ENCODE results near the gene WDR82.

The WDR82 gene

DNA sequence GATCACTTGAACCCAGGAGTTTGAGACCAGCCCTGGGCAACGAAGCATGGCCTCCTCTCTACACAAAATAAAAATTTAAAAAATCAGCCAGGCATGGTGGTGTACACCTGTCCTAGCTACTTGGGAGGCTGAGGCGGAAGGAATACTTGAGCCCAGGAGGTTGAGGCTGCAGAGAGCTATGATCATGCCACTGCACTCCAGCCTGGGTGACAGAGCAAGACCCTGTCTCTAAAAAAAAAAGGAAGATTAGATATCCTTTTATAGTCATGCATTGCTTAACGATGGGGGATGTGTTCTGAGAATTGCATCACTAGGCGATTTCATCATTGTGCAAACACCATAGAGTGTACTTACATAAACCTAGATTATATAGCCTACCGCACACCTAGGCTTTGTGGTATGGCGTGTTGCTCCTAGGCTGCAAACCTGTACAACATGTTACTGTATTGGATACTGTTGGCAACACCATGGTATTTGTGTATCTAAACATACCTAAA, 67.9 kb downstream of the WDR82 start:
- Mint-ChIP-seq H3K4me3 (no peak overlapping the region), H3K27ac (peak overlapping the region; percentile 9), H3K36me3 (peaks cover 100% of the 10 kb centered on the region), H3K4me1 (peaks cover 12% of the 10 kb centered on the region), H3K9me3 (no peaks in the 10 kb centered on the region)
- no peak for ATAC-seq
- DNase-seq (ENCODE audit: low spot score in 2 of 2) = no peak

DNA sequence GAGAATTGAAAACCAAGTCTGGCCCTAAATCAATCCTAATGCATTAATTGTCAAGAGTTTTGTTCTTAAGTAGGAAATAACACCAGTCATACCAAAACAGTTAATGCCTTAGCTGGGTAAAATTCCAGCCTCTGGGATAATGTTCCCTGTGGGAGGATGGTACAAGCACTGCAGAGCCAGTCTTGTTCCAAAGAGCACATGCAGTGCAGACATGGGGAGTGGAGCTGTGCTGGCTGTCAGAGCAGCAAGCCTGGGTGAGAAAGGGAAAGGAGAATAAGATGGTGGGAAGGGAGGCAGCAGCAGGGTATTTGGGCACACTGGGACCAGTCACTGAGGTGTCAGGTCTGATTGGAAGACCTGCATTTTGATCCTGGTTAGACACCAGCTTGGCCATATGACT, 68.4 kb downstream of the WDR82 start:
- Mint-ChIP-seq H3K27ac (peak overlapping the region; percentile 9), H3K4me3 (no peak overlapping the region), H3K9me3 (no peaks in the 10 kb centered on the region), H3K4me1 (peaks cover 12% of the 10 kb centered on the region), H3K36me3 (peaks cover 100% of the 10 kb centered on the region)
- DNase-seq (ENCODE audit: low spot score in 2 of 2) (no peak), ATAC-seq (no peak)

DNA sequence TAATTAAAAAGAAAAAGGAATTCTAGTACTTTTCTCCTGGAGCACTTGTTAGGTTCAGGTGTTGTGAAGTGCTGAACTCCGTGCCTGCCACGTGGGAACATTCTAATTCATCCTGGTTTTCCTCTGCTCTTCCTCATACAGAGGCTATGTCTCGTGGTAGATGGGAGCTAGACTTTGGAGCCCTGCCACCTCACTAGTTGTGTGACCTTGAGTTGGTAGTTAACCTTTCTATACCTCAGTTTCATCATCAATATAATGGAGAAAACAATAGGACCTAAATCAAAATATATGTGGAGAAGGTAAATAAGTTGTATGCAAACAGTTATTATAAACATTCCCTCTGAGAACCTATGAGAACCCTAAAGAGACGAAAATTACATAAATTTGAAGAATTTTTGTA, 69.9 kb downstream of the WDR82 start:
- no peak overlapping the region for H3K4me3 Mint-ChIP-seq
- H3K27ac Mint-ChIP-seq = no peak overlapping the region
- no peak for DNase-seq (ENCODE audit: low spot score in 2 of 2)
- no peak for ATAC-seq
- H3K9me3 Mint-ChIP-seq = no peaks in the 10 kb centered on the region
- peaks cover 16% of the 10 kb centered on the region for H3K4me1 Mint-ChIP-seq
- H3K36me3 Mint-ChIP-seq = peaks cover 100% of the 10 kb centered on the region

DNA sequence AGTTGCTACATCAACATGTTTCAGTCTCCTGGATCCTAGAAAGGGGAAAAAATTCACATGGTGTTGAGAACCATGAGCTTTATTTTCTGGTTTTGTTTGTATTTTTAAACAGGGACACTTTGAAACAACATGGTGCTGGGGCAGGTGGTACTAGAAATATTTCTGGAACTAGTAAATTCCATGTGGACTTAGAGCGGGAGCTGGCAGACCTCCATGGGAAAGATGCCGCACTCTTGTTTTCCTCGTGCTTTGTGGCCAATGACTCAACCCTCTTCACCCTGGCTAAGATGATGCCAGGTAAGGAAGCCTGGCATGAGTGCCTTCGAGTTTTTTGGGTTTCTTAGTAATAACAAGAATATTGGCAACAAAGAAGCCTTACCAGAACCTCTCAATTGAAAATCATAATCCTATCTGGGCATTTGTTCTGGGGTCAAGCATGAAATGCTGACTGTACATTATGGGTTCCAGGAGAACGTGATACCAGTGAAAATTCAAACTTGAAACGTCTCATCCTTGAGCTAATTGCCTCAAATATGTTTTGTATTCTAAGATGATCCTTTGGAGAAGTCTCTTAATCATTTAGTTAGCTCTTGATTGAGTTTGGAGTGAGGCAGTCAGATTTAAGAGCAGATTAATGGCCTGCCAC, 72.6 kb downstream of the WDR82 start:
- Mint-ChIP-seq H3K27ac (peak overlapping the region; percentile 63), H3K9me3 (no peaks in the 10 kb centered on the region), H3K36me3 (peaks cover 100% of the 10 kb centered on the region), H3K4me1 (peaks cover 42% of the 10 kb centered on the region), H3K4me3 (no peak overlapping the region)
- DNase-seq (ENCODE audit: low spot score in 2 of 2) = no peak
- no peak for ATAC-seq
